HG03571 (cell line): Measurements from ENCODE around the gene TPRN.

Experiments
- ATAC-seq: cut with Tn5 transposase; IDR thresholded peaks from one replicate; pipeline ENCODE4 v1.9.1; 2021; ENCODE audit not compliant: unreplicated experiment

TPRN gene

GRCh38 chr9:137191245-137191644 is 9.3 kb downstream of the TPRN start:
- no peak for ATAC-seq

GRCh38 chr9:137190315-137190856 is 10.2 kb downstream of the TPRN start:
- no peak for ATAC-seq

DNA sequence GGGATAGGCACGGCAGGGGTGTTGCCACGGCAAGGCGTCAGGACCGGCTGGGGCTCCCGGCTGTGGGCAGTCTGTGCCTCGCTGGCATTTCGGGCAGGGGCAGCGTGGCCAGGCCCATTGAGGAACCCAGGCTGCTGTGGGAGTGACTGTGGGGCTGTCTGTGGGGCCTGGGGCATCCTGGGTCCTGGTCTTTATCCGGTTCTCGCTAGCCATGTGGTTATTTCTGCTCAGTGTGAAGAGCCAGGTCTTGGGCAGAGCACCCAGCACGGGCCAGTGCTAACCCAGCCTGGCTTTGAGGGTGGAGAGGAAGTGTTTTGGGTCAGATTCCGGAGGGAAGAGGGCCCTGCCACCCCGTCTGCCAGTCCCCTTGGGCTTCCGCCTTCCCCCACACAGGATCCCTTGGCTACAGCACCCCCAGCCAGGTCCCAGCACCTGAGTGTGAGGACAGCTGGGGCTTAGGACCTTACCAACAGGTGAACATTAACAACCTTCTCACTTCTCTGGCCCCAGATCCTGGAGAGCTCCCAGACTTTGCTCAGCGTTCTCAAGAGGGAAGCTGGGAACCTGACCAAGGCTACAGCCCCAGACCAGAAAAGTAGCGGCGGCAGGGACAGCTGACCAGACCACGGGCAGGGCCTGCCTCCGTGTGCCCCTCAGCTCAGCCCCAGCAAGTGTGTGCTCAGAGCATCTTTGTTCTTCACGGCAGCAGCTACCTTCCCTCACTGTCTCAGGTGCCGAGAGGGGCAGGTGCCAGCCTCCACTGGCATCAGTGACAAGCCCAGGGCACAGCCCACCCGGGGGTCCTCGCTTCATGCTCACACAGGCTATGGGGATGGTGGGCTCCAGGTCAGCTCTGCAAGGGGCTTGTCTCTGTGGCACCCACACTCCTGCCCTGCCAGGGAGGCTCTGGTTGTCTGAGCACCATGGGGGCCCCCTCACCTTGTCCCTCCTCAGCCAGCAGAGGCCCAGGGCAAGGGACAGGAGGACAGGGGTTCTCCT is 10.9 kb downstream of the TPRN start:
- no peak for ATAC-seq

- ATAC-seq, result peak; percentile 73
Observed at GRCh38 chr9:137188490-137189296, 11.8 kb downstream of the TPRN start, which contains the start of the genes ANAPC2 and SSNA1. Gene ANAPC2 (minus strand): TSS chr9:137188560. CDS start chr9:137188532, 28 bp downstream. Gene SSNA1 (plus strand): TSS chr9:137188676. CDS start chr9:137188727, 51 bp downstream.

GRCh38 chr9:137188086-137188489 is 12.5 kb downstream of the TPRN start:
- no peak for ATAC-seq

- ATAC-seq, result no peak
Observed at GRCh38 chr9:137187386-137187785, 13.2 kb downstream of the TPRN start.

DNA sequence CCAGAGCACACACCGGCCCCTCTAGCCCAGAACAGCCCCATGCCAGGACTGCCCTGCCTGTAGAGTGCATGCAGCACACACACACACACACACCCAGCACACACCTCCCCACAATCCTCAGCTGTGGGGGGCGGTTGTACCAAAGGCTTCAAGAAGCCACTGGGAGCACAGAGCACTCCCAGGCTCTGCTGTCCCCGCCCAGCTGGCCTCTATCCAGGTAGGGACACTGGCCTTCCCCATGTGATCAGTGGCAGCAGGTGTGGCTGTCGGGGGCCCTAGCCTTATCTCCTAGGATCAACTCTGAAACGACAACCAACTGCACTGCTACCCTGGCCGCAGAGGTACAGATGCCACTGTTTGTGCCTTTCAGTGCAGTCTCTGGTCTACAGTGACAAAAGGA is 14.2 kb downstream of the TPRN start:
- no peak for ATAC-seq

DNA sequence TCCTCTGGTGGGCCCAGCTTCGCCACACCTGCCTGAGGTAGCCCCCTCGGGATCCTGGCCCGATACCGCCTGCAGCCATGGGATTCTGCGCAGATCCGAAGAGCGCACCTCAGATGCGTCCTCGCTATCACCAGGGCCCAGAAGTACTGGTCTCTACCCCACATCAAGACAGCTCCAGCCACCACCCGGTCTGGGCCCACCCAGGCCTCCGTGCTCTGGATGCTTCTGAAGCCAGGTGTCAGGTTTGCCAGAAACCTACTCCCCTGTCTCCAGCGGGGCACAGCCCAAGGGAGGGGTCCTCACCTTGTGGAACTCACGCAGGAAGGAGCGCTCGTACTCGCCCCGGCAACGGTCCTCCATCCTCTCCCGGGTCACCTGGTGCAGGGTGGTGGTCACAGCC is 14.6 kb downstream of the TPRN start:
- no peak for ATAC-seq

- ATAC-seq, result no peak
Observed at GRCh38 chr9:137184881-137185660, 15.5 kb downstream of the TPRN start.

DNA sequence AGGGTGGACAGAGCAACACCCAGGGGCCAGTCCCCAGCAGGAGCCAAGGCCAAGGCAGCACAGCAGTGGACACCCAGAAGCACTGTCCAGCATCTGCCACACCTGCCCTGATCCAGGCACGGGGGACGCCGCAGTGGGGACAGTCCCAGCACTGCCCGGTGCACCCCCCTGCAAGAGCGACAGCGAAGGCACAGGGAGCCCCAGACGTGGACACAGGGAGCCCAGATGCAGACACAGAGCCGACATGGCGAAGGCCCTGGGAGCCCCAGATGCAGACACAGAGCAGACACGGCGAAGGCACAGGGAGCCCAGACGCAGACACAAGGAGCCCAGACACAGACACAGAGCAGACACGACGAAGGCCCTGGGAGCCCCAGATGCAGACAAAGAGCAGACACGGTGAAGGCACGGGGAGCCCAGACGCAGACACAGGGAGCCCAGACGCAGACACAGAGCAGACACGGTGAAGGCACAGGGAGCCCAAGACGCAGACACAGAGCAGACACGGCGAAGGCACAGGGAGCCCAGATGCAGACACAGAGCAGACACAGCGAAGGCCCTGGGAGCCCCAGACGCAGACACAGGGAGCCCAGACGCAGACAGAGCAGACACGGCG is 16.5 kb downstream of the TPRN start:
- no peak for ATAC-seq

DNA sequence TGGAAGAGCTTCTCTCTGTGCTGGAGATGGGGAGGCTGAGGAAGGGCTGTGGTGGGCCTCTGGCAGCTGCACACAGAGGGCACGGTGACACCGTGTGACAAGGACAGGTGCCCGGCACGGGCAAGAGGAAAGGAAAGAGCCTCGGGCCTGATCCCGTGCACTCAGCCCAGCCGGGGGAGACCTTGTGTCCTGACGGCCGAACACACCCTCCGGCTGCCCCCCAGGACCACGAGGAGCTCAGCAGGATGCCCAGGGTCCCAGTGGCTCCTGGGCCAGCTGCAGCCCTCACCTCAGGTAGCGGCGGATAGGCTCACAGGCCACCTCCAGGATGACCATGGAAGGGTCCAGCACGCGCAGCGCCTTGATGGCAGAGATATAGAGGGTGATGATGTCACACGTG is 17.7 kb downstream of the TPRN start:
- no peak for ATAC-seq

GRCh38 chr9:137181680-137182079 is 18.9 kb downstream of the TPRN start:
- no peak for ATAC-seq

DNA sequence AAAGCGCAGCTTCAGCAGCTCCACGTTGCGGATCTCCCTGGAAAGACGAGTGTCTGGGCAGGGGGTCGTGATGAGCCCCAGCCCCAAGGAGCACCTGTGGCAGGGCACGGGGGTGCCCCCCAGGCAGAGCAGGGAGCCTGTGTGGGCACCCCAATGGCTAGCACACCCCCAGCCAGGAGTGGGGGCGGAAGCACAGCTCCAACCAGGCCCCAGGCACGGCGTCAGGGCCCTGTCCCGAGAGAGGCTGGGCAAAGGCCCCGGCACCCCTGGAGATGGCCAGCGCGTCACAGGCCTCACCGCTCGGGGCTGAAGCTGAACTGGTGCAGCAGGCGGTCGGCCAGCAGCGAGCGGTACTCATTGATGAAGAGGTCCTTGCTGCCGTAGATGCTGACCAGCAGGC is 20.1 kb downstream of the TPRN start:
- ATAC-seq, result no peak

- no peak for ATAC-seq
Observed at GRCh38 chr9:137179761-137180160, 20.8 kb downstream of the TPRN start.

DNA sequence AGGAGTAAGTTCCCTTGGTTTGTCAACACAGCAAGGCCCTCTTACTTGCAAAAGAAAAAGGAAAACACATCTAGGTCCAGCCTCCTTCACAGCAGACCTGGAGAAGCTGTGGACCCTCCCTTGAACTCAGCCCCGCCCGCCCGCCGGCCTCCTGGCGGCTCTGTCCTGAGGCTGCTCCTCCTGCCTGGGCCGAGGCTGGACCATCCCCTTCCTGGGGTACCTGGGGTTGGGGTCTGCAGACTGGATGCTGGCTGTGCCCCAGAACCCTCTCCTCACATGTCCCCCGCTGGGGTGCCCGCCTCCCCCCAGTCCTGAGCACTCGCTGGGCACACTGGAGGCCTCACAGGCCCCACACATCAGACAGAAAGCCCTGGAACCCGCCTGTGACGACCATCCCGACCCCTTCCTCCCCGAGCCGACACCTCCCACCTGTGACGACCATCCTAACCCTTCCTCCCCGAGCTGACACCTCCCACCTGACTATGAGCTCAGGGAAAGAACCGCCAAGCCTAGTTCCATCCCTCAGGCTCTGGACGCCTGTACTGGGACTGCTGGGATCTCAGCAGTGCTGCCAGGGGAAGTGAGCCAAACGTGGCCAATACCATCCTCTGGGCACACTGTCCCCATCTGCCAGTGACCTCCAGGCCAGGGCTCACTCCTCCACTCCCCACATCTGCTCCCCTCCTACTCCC is 21.5 kb downstream of the TPRN start:
- no peak for ATAC-seq

DNA sequence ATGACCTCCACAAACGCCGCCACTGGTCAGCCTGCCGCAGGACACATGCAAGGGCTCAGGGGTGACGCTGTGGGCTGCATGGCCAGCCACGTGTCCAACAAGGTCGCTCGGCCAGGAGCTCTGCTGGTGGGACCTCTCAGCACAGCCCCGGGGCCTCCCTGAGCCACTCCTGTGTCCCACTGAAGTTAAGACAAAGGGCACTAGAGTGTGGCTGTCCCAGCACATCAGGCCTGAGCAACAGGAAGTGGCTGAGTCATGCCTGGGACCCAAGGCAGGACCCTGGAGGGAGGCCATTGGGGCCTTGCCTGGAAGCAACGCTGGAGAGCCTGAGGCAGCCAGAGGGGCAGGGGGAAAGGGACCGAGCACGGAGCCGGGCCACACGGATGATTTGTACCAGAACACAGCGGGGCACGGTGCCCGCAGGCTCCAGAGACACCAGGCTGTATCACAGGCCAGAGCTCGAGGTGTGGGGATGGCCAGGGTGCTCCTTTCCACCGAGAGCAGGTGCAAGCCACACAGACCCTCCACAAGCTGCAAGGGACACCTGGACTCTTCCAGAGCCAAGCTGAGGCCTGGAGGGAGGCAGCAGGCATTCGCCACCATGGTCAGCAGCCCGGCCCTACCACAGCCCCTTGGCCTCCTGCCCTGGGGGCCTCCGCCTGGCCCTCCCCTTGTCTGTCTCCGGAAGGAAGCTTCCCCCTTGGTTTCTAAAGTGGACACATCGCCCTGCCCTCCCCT is 22.2 kb downstream of the TPRN start:
- no peak for ATAC-seq

DNA sequence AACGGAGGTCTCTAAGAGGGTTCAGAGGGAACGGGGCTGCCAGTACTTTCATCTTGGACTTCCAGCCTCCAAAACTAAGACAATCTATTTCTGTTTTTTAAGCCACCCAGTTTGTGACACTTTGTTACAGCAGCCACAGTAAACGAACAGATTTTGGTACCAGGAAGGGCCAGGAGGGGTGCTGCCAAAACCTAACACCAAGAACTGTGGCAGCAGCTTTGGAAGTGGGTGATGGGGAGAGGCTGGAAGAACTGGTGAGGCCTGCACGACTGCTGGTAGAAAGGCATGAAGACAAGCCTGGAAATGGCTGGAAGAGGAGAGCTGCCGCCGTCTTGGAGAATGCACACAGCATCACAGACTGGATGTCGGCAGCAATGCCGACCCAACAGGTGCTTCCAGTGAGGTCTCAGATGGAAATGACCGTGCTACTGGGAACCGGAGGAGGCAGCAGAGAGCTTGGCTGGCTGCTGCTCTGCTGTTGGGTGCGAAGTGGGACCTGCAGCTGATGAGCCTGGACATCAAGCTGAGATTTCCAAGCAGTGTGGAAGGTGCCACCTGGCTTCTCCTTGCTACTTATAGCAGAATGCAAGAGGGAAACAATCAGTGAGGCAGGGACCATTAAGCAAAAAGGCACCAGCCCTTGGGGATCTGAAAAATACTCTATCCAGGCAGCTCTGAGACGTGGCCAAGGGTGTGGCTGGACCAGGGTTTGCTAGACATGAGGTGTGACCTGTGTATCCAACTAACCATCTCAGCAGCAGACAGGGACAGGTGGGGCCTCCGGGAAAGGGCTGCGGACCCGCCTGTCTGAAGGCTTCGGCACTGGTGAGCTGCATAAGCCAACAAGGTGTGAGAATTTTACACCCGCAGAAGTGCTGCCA is 24.0 kb downstream of the TPRN start:
- no peak for ATAC-seq
